ENCODE measurements around the gene NR4A2.

DNA sequence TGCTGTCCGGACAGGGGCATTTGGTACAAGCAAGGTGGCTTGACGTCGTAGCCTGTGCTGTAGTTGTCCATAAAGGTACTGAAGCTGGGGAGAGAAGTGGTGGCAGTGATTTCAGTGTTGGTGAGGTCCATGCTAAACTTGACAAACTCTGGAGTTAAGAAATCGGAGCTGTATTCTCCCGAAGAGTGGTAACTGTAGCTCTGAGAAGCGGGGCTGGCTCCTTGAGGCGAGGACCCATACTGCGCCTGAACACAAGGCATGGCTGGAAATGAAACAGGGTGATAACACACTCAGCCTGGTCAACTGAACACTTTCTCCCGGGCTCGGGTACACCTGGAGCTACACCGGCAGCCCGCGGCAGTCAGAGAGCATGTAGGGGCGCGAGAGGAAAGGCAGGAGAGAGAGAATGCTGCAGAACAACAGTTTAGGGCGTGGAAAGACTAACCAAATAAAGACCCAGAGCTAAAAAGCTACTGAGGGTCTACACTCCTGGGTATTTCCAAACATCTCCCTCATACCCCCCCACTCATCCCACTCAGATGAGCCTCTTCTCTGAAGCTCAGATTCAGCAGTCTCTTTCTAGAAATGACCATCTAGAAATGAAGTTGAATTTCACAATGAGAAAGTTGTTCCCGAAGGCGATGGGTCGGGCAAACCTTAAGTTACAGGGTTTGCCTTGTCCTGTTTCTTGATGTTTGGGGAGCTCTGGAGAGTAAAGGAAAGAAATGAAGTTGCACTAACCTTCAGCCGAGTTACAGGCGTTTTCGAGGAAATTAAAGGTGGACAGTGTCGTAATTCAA lies 2.4 kb downstream of the NR4A2 start:
- TF ChIP-seq, protein P1, sequence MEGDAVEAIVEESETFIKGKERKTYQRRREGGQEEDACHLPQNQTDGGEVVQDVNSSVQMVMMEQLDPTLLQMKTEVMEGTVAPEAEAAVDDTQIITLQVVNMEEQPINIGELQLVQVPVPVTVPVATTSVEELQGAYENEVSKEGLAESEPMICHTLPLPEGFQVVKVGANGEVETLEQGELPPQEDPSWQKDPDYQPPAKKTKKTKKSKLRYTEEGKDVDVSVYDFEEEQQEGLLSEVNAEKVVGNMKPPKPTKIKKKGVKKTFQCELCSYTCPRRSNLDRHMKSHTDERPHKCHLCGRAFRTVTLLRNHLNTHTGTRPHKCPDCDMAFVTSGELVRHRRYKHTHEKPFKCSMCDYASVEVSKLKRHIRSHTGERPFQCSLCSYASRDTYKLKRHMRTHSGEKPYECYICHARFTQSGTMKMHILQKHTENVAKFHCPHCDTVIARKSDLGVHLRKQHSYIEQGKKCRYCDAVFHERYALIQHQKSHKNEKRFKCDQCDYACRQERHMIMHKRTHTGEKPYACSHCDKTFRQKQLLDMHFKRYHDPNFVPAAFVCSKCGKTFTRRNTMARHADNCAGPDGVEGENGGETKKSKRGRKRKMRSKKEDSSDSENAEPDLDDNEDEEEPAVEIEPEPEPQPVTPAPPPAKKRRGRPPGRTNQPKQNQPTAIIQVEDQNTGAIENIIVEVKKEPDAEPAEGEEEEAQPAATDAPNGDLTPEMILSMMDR (IDR thresholded peaks at IDR 0.05) = no peak
- TF ChIP-seq POLR2A (IDR thresholded peaks at IDR 0.05) = no peak
